Pulmonary artery endothelial cell (primary cell): ENCODE measurements around the gene HES6. TPM values are rescaled to one million over a fixed set of nuclear protein-coding genes. Genes with fewer than 3 reads are reported as not detected.

Source experiments
- DNase-seq: peaks from one replicate; pipeline ENCODE4 v3.0.0-alpha.2; 2011; ENCODE audit warnings: low read depth, low spot score
- total RNA-seq: library from RNA; depleted of rRNA; stranded (reverse); fragments of >200 nt; gene quantifications from 2 replicates; pipeline ENCODE4 v1.2.3, GENCODE V29; 2014

HES6 gene
- total RNA-seq, 1 donor from 2014 or later: 6.6 TPM

- DNase-seq: no peak
Measured at GRCh38 chr2:238255151-238255551, 15.3 kb upstream of the HES6 start.

- DNase-seq: no peak
Measured at GRCh38 chr2:238254095-238254723, 14.4 kb upstream of the HES6 start.

- DNase-seq: no peak
Measured at GRCh38 chr2:238252766-238253630, 13.2 kb upstream of the HES6 start.

GRCh38 chr2:238251986-238252385 is 12.1 kb upstream of the HES6 start:
- DNase-seq: no peak

- DNase-seq: no peak
Measured at GRCh38 chr2:238251331-238251730, 11.5 kb upstream of the HES6 start.

GRCh38 chr2:238250896-238251295 is 11.1 kb upstream of the HES6 start:
- DNase-seq: no peak

- DNase-seq: no peak
Measured at GRCh38 chr2:238247841-238248453, 8.1 kb upstream of the HES6 start.

GRCh38 chr2:238247002-238247822 is 7.4 kb upstream of the HES6 start:
- no peak for DNase-seq

GRCh38 chr2:238244151-238244550 is 4.3 kb upstream of the HES6 start:
- DNase-seq: no peak

- no peak for DNase-seq
Measured at GRCh38 chr2:238243496-238244076, 3.7 kb upstream of the HES6 start.

- no peak for DNase-seq
Measured at GRCh38 chr2:238242731-238243495, 3.1 kb upstream of the HES6 start.

GRCh38 chr2:238241970-238242369 is 2.1 kb upstream of the HES6 start:
- no peak for DNase-seq

GRCh38 chr2:238240757-238241711 is 1.2 kb upstream of the HES6 start:
- DNase-seq: no peak

GRCh38 chr2:238239543-238239862 is 335 bp downstream of the HES6 start:
- no peak for DNase-seq

- no peak for DNase-seq
Measured at GRCh38 chr2:238238766-238239542, 884 bp downstream of the HES6 start.

- no peak for DNase-seq
Measured at GRCh38 chr2:238238311-238238765, 1.5 kb downstream of the HES6 start.

- DNase-seq: no peak
Measured at GRCh38 chr2:238237431-238238135, 2.3 kb downstream of the HES6 start.

GRCh38 chr2:238236571-238236970 is 3.3 kb downstream of the HES6 start:
- DNase-seq: no peak
